Loucy (cell line): Measurements from ENCODE around the gene CD320.

ENCODE experiments used
- H2AFZ ChIP-seq: fragments of 200-600 bp; sonication (generic); 2 replicates; pipeline ENCODE4 v1.6.0; 2016; ENCODE audit warnings: antibody characterized with exemption, mild to moderate bottlenecking, low read length, moderate library complexity
- H3F3A ChIP-seq: fragments of 200-600 bp; 2 replicates; pipeline ENCODE4 v1.6.0; 2016; ENCODE audit warnings: antibody characterized with exemption, low read depth, mild to moderate bottlenecking
- H3K27me3 ChIP-seq: fragments of 200-600 bp; sonication (generic); 2 replicates; pipeline ENCODE4 v1.6.1; 2014; ENCODE audit warnings: low read length, mild to moderate bottlenecking; ENCODE audit not compliant: insufficient read depth, poor library complexity, severe bottlenecking
- H3K36me3 ChIP-seq: fragments of 200-600 bp; sonication (generic); 2 replicates; pipeline ENCODE4 v1.6.1; 2016; ENCODE audit warnings: low read length; ENCODE audit not compliant: insufficient read depth
- H3K4me1 ChIP-seq: fragments of 200-600 bp; sonication (generic); 2 replicates; pipeline ENCODE4 v1.5.1; 2014; ENCODE audit warnings: low read length, mild to moderate bottlenecking; ENCODE audit not compliant: insufficient read depth, poor library complexity, severe bottlenecking
- H3K4me2 ChIP-seq: fragments of 200-600 bp; sonication (generic); 2 replicates; pipeline ENCODE4 v1.6.0; 2014; ENCODE audit warnings: antibody characterized with exemption, low read length, low read depth, mild to moderate bottlenecking; ENCODE audit not compliant: poor library complexity, severe bottlenecking
- H3K4me3 ChIP-seq: fragments of 200-600 bp; sonication (generic); 2 replicates; pipeline ENCODE4 v1.5.1; 2014; ENCODE audit warnings: low read length, mild to moderate bottlenecking, mixed read lengths; ENCODE audit not compliant: poor library complexity, severe bottlenecking
- H3K79me2 ChIP-seq: fragments of 200-600 bp; sonication (generic); 2 replicates; pipeline ENCODE4 v1.6.1; 2014; ENCODE audit warnings: low read length; ENCODE audit not compliant: insufficient read depth
- H3K9ac ChIP-seq: fragments of 200-600 bp; sonication (generic); 2 replicates; pipeline ENCODE4 v1.6.0; 2014; ENCODE audit warnings: mild to moderate bottlenecking, low read depth, low read length, moderate library complexity; ENCODE audit not compliant: poor library complexity, severe bottlenecking
- H3K9me2 ChIP-seq: fragments of 200-600 bp; sonication (generic); replicated peaks from 2 replicates; pipeline ENCODE4 v1.6.1; 2016; ENCODE audit warnings: low read depth, low read length, mixed read lengths
- H3K9me3 ChIP-seq: fragments of 200-600 bp; sonication (generic); 2 replicates; pipeline ENCODE4 v1.6.1; 2014; ENCODE audit warnings: mild to moderate bottlenecking, antibody characterized with exemption, low read length, low read depth; ENCODE audit not compliant: insufficient read depth
- H4K20me1 ChIP-seq: fragments of 200-600 bp; sonication (generic); 2 replicates; pipeline ENCODE4 v1.6.0; 2014; ENCODE audit warnings: antibody characterized with exemption, low read length, mild to moderate bottlenecking; ENCODE audit not compliant: insufficient read depth, poor library complexity, severe bottlenecking
- EZH2phosphoT487 ChIP-seq: fragments of 200-600 bp; IDR thresholded peaks from 2 replicates; pipeline ENCODE4 v1.6.1; 2018; ENCODE audit warnings: antibody characterized with exemption, mild to moderate bottlenecking, moderate library complexity, borderline replicate concordance
- TF ChIP-seq, protein P1 (sequence below): fragments of 200-600 bp; sonication (generic); conservative IDR thresholded peaks from 2 replicates; pipeline ENCODE4 v1.5.1; 2014; ENCODE audit warnings: mild to moderate bottlenecking, antibody characterized with exemption, low read length

Gene CD320

GRCh38 chr19:8334458-8335342 lies 26.5 kb upstream of the CD320 start:
- Histone ChIP-seq H3K27me3 (no peaks in the 10 kb centered on the region), H3K9ac (no peak overlapping the region), H3K4me3 (no peak overlapping the region), H3K4me1 (no peaks in the 10 kb centered on the region), H3K79me2 (no peaks in the 10 kb centered on the region), H4K20me1 (no peaks in the 10 kb centered on the region), H3K9me3 (no peaks in the 10 kb centered on the region), H3K36me3 (no peaks in the 10 kb centered on the region), H3F3A (no peaks in the 10 kb centered on the region), H2AFZ (no peak overlapping the region), H3K9me2 (no peaks in the 10 kb centered on the region), H3K4me2 (no peak overlapping the region)
- TF ChIP-seq, protein P1, sequence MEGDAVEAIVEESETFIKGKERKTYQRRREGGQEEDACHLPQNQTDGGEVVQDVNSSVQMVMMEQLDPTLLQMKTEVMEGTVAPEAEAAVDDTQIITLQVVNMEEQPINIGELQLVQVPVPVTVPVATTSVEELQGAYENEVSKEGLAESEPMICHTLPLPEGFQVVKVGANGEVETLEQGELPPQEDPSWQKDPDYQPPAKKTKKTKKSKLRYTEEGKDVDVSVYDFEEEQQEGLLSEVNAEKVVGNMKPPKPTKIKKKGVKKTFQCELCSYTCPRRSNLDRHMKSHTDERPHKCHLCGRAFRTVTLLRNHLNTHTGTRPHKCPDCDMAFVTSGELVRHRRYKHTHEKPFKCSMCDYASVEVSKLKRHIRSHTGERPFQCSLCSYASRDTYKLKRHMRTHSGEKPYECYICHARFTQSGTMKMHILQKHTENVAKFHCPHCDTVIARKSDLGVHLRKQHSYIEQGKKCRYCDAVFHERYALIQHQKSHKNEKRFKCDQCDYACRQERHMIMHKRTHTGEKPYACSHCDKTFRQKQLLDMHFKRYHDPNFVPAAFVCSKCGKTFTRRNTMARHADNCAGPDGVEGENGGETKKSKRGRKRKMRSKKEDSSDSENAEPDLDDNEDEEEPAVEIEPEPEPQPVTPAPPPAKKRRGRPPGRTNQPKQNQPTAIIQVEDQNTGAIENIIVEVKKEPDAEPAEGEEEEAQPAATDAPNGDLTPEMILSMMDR: no peak
- TF ChIP-seq EZH2phosphoT487: no peak

DNA sequence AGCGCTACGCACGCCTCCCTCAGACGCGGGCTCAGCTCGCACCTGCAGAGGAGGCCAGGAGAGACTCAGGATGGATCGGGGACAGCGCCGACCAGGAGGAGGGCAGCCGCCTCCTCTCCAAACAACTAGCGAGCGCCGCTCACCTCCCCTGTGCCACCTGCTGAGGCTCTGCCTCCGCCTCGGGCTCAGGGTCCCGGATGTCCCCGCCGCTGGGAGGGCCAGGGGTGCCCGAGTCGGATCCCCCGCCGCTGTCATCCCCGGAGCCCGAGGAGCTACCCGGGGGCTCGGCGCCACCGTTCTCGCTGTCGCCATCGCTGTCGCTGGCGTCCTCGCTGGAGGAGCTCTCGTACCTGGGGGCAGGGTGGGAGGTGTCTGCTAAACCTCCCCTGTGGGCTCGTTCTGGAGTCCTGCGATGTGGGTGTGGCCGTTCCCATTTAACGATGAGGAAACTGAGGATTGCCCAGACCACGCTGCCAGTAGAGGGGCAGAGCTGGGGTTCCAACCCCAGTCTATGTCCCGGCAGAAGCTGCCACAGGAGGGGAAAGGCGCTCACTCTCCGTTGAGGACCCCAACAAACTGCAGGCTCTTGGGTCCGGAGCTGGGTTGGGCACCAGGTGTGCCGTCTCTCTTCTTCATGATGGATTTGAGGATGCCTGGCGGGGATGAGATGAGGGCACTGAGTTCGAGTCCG lies 25.8 kb upstream of the CD320 start:
- no peak overlapping the region for H3K9ac ChIP-seq
- no peaks in the 10 kb centered on the region for H3K36me3 ChIP-seq
- no peaks in the 10 kb centered on the region for H3K4me1 ChIP-seq
- H3K9me2 ChIP-seq: no peaks in the 10 kb centered on the region
- no peaks in the 10 kb centered on the region for H3K9me3 ChIP-seq
- no peaks in the 10 kb centered on the region for H4K20me1 ChIP-seq
- TF ChIP-seq, protein P1: no peak
- no peak for TF ChIP-seq EZH2phosphoT487
- no peak overlapping the region for H2AFZ ChIP-seq
- H3K4me2 ChIP-seq: no peak overlapping the region
- no peaks in the 10 kb centered on the region for H3K79me2 ChIP-seq
- no peaks in the 10 kb centered on the region for H3K27me3 ChIP-seq
- H3K4me3 ChIP-seq: no peak overlapping the region
- no peaks in the 10 kb centered on the region for H3F3A ChIP-seq

- no peaks in the 10 kb centered on the region for H3K4me1 ChIP-seq
- H3K4me2 ChIP-seq: no peak overlapping the region
- no peak for TF ChIP-seq EZH2phosphoT487
- TF ChIP-seq, protein P1: no peak
- H3K9me2 ChIP-seq: no peaks in the 10 kb centered on the region
- H3K36me3 ChIP-seq: no peaks in the 10 kb centered on the region
- no peak overlapping the region for H3K4me3 ChIP-seq
- no peak overlapping the region for H3K9ac ChIP-seq
- H3K9me3 ChIP-seq: no peaks in the 10 kb centered on the region
- H3K27me3 ChIP-seq: no peaks in the 10 kb centered on the region
- H4K20me1 ChIP-seq: no peaks in the 10 kb centered on the region
- no peaks in the 10 kb centered on the region for H3F3A ChIP-seq
- H2AFZ ChIP-seq: no peak overlapping the region
- H3K79me2 ChIP-seq: no peaks in the 10 kb centered on the region
Measured at GRCh38 chr19:8332976-8333766, 25.0 kb upstream of the CD320 start.
